ENCODE results near the gene IL1RL2.

- TF ChIP-seq TAF1 (IDR thresholded peaks at IDR 0.05; ENCODE audit: borderline replicate concordance, insufficient read depth, low read length), result no peak
- no peak for TF ChIP-seq SIN3A (IDR thresholded peaks at IDR 0.05; ENCODE audit: borderline replicate concordance, insufficient read depth, low read length)
- TF ChIP-seq POLR2AphosphoS5 (IDR thresholded peaks at IDR 0.05; ENCODE audit: low read depth, low read length), result no peak
- no peak for TF ChIP-seq REST (IDR thresholded peaks at IDR 0.05; ENCODE audit: insufficient read depth in 1 of 2, low read depth in 2 of 2, low read length in 2 of 2)
- TF ChIP-seq FOXP2 (optimal IDR thresholded peaks at IDR 0.05; ENCODE audit: borderline replicate concordance, extremely low read depth, extremely low read length, insufficient read depth), result no peak
Measured at GRCh38 chr2:102237176-102237575, 50.4 kb downstream of the IL1RL2 start.

Measured in PFSK-1 (cell line).